Suprapubic skin (tissue), 4 donors: Measurements from ENCODE around the gene LYL1. TPM values are rescaled to one million over a fixed set of nuclear protein-coding genes. Genes with fewer than 3 reads are reported as not detected.

Source experiments
- DNase-seq, 2 donors: peaks; one replicate each; pipeline ENCODE4 v3.0.0-alpha.2; 2019; ENCODE audit warnings: low spot score in 2 of 2
- H3K27ac ChIP-seq: fragments of 200-600 bp; sonication (generic); one replicate; pipeline ENCODE4 v1.5.1; 2019
- H3K27me3 ChIP-seq: fragments of 200-600 bp; sonication (generic); one replicate; pipeline ENCODE4 v1.5.1; 2019
- H3K36me3 ChIP-seq: fragments of 200-600 bp; sonication (generic); one replicate; pipeline ENCODE4 v1.5.1; 2019
- H3K4me1 ChIP-seq: fragments of 200-600 bp; sonication (generic); one replicate; pipeline ENCODE4 v1.5.1; 2019
- H3K4me3 ChIP-seq: fragments of 200-600 bp; sonication (generic); one replicate; pipeline ENCODE4 v1.5.1; 2019; ENCODE audit warnings: mild to moderate bottlenecking
- H3K9me3 ChIP-seq: fragments of 200-600 bp; sonication (generic); one replicate; pipeline ENCODE4 v1.5.1; 2019
- EP300 ChIP-seq: sonication (generic); formaldehyde crosslinking; IDR thresholded peaks from one replicate; pipeline ENCODE4 v1.6.1; 2017; ENCODE audit warnings: antibody characterized with exemption
- POLR2A ChIP-seq, 2 donors: fragments of 450-650 bp; IDR thresholded peaks; one replicate each; pipeline ENCODE4 v1.6.1; 2017; ENCODE audit warnings: antibody characterized with exemption in 2 of 2, mild to moderate bottlenecking in 2 of 2, moderate library complexity in 2 of 2
- POLR2AphosphoS5 ChIP-seq, 3 donors: sonication (generic); formaldehyde crosslinking; IDR thresholded peaks; one replicate each; pipeline ENCODE4 v1.6.1; 2017; ENCODE audit warnings: antibody characterized with exemption in 3 of 3
- WGBS: methylation state at CpG from one replicate; pipeline ENCODE4 v1.1.5; 2018; 5-methylcytosine and 5-hydroxymethylcytosine counted together
- total RNA-seq, 4 donors: library from RNA; depleted of rRNA; stranded (reverse); fragments of >200 nt; gene quantifications; one replicate each; pipeline ENCODE4 v1.1.0, GENCODE V29; 2016
- TF ChIP-seq, protein P1 (sequence below), 2 donors: fragments of 200-600 bp in 1 of 2; fragments of 450-650 bp in 1 of 2; sonication (generic) in 1 of 2; IDR thresholded peaks; one replicate each; pipeline ENCODE4 v1.5.1; 2016 to 2019; ENCODE audit warnings: antibody characterized with exemption in 2 of 2, mild to moderate bottlenecking in 1 of 2, moderate library complexity in 1 of 2

Gene LYL1
- total RNA-seq, 4 donors from 2014 or later = 1.5 to 2.7 (median 2.2) TPM

DNA sequence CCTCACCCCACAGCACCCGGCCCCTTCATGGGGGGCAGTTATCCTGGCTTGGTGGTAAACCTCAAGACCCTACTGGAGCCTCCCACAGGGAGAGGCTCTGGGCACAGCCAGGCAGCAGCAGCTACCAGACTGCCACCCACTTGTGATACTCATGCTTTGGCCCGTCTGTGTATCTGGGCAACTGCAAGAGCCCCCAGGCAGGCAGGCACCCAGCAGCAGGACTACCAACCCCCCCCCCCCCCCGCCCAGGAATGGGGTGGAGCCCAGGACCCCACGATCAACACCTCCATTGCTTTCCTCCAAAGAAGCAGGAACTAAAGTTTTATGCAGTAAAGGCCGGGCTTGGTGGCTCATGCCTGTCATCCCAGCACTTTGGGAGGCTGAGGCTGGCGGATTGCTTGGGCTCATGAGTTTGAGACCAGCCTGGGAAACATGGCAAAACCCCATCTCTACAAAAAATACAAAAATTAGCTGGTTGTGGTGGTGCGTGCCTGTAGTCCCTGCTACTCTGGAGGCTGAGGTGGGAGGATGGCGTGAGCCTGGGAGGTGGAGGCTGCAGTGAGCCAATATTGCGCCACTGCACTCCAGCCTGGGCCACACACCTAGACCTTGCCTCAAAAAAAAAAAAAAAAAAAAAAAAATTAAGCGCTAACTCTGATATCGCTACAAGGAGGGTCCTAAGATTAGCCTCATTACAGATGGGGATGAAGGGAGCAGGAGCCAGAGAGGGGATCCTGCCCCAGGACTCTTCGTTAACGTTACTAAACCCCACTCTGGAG, 1.1 kb upstream of the LYL1 start:
- no peak for DNase-seq
- no peaks in the 10 kb centered on the region for H3K9me3 ChIP-seq
- peak overlapping the region; percentile 71 for H3K27ac ChIP-seq
- peaks cover 7% of the 10 kb centered on the region for H3K36me3 ChIP-seq
- 77% methylated on average over 12 of the region's 13 CpGs for WGBS
- no peak for TF ChIP-seq POLR2AphosphoS5 (IDR thresholded peaks at IDR 0.05)
- no peak for TF ChIP-seq EP300
- TF ChIP-seq POLR2A (IDR thresholded peaks at IDR 0.05) = no peak
- TF ChIP-seq, protein P1, sequence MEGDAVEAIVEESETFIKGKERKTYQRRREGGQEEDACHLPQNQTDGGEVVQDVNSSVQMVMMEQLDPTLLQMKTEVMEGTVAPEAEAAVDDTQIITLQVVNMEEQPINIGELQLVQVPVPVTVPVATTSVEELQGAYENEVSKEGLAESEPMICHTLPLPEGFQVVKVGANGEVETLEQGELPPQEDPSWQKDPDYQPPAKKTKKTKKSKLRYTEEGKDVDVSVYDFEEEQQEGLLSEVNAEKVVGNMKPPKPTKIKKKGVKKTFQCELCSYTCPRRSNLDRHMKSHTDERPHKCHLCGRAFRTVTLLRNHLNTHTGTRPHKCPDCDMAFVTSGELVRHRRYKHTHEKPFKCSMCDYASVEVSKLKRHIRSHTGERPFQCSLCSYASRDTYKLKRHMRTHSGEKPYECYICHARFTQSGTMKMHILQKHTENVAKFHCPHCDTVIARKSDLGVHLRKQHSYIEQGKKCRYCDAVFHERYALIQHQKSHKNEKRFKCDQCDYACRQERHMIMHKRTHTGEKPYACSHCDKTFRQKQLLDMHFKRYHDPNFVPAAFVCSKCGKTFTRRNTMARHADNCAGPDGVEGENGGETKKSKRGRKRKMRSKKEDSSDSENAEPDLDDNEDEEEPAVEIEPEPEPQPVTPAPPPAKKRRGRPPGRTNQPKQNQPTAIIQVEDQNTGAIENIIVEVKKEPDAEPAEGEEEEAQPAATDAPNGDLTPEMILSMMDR (IDR thresholded peaks at IDR 0.05) = no peak
- no peaks in the 10 kb centered on the region for H3K27me3 ChIP-seq
- H3K4me1 ChIP-seq = peaks cover 43% of the 10 kb centered on the region
- H3K4me3 ChIP-seq = peak overlapping the region; percentile 53

DNA sequence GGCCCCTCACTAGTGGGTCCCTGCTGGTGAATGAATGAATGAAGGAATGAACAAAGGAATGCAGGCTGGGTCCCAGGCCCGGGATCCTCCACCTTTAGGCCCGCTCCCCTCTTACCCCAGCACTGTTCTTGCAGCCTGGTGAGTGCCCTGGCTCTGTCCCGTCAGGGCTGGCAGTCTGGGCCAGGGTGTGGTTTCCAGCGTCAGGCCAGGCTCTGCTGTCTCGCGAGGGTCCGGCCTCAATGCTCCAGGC, 317 bp downstream of the LYL1 start:
- Histone ChIP-seq H3K36me3 (peaks cover 3% of the 10 kb centered on the region), H3K9me3 (no peaks in the 10 kb centered on the region), H3K27me3 (no peaks in the 10 kb centered on the region), H3K4me3 (peak overlapping the region; percentile 53), H3K27ac (peak overlapping the region; percentile 71), H3K4me1 (peaks cover 57% of the 10 kb centered on the region)
- 0% methylated on average over 3 of the region's 7 CpGs for WGBS
- TF ChIP-seq, protein P1 (IDR thresholded peaks at IDR 0.05) = no peak
- no peak for TF ChIP-seq EP300
- TF ChIP-seq POLR2AphosphoS5 (IDR thresholded peaks at IDR 0.05) = no peak
- TF ChIP-seq POLR2A (IDR thresholded peaks at IDR 0.05) = no peak
- DNase-seq = no peak

DNA sequence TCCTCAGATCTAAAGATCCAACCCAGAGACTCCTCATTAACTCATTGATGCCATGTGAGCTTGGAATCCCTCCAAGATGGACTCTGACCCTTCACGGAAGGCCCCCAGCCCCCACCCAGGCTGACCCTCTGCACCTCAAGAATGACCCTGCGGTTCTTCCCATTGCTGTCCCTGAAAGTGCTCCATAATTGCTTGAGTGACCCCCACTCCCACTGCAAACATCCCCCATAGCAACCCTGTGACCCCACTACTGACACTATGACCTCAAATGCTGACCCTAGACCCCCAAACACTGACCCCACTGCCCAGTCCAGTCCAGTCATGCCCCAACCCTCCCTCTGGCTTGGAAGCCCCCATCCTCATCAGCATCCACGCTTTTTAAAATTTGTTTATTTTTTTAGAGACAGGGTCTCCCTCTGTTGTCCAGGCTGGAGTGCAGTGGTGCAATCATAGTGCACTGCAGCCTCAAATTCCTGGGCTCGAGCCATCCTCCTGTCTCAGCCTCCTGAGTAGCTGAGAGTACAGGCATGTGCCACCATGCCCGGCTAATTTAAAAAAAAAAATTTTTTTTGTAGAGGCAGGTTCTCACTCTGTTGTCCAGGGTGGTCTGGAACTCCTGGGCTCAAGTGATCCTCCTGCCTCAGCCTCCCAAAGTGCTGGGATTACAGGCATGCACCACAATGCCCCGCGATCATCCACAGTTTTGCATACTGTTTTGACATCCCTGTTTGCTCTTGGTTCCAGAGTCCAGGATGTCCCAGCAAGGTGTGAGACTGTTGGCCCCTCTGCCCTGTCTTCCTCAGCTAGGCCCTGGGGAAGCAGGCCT, 855 bp downstream of the LYL1 start:
- peak overlapping the region; percentile 71 for H3K27ac ChIP-seq
- peak overlapping the region; percentile 53 for H3K4me3 ChIP-seq
- peaks cover 62% of the 10 kb centered on the region for H3K4me1 ChIP-seq
- no peaks in the 10 kb centered on the region for H3K27me3 ChIP-seq
- no peaks in the 10 kb centered on the region for H3K36me3 ChIP-seq
- H3K9me3 ChIP-seq = no peaks in the 10 kb centered on the region
- TF ChIP-seq EP300 (no peak), POLR2A (IDR thresholded peaks at IDR 0.05) (no peak)
- 56% methylated on average over 7 of the region's 7 CpGs for WGBS
- DNase-seq = no peak

DNA sequence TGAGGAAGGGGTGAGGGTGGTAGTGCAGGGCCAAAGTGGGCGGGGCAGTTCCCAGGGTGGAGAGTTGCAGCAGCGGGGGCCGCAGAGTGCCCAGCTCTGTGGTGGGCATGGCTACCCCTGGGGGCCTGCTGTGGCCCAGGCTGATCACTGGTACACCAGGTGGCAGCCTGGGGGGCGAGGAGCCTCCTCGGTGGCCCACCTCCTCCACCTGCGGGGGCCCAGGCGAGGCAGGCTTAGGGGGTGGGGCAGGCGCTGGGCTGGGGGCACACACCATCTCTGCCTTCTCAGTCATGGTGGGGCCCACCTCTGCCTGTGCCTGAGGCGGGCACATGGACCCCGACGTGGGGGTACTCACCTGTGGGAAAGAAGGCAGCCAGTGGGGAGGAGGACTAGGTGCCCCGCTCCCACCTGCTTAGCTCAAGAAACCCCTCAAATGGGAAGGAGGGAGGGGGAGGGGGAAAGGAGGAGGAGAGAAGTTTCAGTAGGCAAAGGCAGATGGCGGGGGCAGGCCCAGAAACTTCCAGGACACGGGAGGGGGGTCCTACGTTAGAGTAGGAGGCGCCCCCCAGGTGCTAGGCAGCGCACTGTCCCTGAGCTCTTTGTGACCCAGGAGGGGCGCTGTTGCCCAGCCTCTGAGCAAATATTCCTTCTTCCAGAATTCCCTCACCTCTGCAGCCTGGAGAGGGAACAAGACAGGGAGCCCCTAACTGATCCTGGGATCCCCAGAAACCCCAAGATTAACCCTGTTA, 1.6 kb downstream of the LYL1 start:
- Histone ChIP-seq H3K27ac (no peak overlapping the region), H3K9me3 (no peaks in the 10 kb centered on the region), H3K4me3 (peak overlapping the region; percentile 53), H3K36me3 (no peaks in the 10 kb centered on the region), H3K4me1 (peaks cover 70% of the 10 kb centered on the region), H3K27me3 (no peaks in the 10 kb centered on the region)
- DNase-seq = no peak
- WGBS = 66% methylated on average over 8 of the region's 18 CpGs
- TF ChIP-seq, protein P1 (IDR thresholded peaks at IDR 0.05) = peak in 1 of 2 donors; percentile 17
- no peak for TF ChIP-seq POLR2A (IDR thresholded peaks at IDR 0.05)
- TF ChIP-seq POLR2AphosphoS5 (IDR thresholded peaks at IDR 0.05) = no peak

DNA sequence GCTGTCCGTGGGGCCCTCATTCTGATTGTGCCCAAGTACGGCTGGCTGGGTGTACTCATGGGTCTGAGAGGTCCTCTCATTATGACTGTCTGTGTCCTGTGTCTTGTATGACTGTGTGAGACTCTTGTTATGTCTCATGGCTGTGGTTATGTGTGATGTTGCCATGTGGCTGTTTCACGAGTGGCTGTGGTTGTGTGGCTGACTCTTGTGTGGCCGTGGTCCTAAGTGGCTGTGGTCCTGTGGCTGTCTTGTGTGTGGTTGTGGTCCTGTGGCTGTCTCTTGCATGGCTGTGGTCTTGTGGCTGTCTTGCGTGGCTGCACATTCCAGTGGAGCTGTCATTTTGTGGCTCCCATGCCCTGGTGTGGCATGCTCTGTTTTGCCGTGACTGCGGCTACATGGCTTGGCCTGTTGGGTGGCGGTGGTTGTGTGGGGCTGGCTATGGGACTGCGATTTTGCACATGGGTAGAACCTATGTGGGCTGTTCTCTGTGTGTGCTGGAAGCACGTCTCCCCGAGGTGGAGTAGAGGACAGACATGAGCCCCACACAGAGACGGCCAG, 2.5 kb downstream of the LYL1 start:
- no peaks in the 10 kb centered on the region for H3K36me3 ChIP-seq
- no peaks in the 10 kb centered on the region for H3K27me3 ChIP-seq
- H3K4me1 ChIP-seq = peaks cover 78% of the 10 kb centered on the region
- peak overlapping the region; percentile 89 for H3K27ac ChIP-seq
- no peak for TF ChIP-seq POLR2AphosphoS5 (IDR thresholded peaks at IDR 0.05)
- TF ChIP-seq, protein P1 (IDR thresholded peaks at IDR 0.05) = no peak
- TF ChIP-seq POLR2A (IDR thresholded peaks at IDR 0.05) = no peak
- no peak for TF ChIP-seq EP300
- no peaks in the 10 kb centered on the region for H3K9me3 ChIP-seq
- H3K4me3 ChIP-seq = peak overlapping the region; percentile 53
- no peak for DNase-seq
- 78% methylated on average over 11 of the region's 12 CpGs for WGBS
